GM12875 (cell line): Measurements from ENCODE around the gene CALHM6.

Source experiments
- H3K4me3 ChIP-seq: one replicate; pipeline ENCODE4 v1.5.1; 2011; ENCODE audit warnings: low read depth, low read length, control low read depth
- CTCF ChIP-seq: IDR thresholded peaks from 2 replicates; pipeline ENCODE4 v1.5.1; 2011; ENCODE audit warnings: low read depth, mild to moderate bottlenecking, control low read depth, inconsistent platforms, low read length, moderate library complexity, borderline replicate concordance; ENCODE audit not compliant: insufficient read depth

CALHM6 gene

GRCh38 chr6:116463301-116463700 lies 2.1 kb downstream of the CALHM6 start:
- TF ChIP-seq CTCF: no peak
- no peak overlapping the region for H3K4me3 ChIP-seq

- TF ChIP-seq CTCF: no peak
- no peak overlapping the region for H3K4me3 ChIP-seq
Measured at GRCh38 chr6:116465246-116465645, 4.1 kb downstream of the CALHM6 start.

GRCh38 chr6:116467096-116467495 lies 5.9 kb downstream of the CALHM6 start:
- TF ChIP-seq CTCF: no peak
- no peak overlapping the region for H3K4me3 ChIP-seq

- TF ChIP-seq CTCF: no peak
- no peak overlapping the region for H3K4me3 ChIP-seq
Measured at GRCh38 chr6:116467514-116467913, 6.3 kb downstream of the CALHM6 start.

GRCh38 chr6:116468293-116468692 lies 7.1 kb downstream of the CALHM6 start:
- H3K4me3 ChIP-seq: no peak overlapping the region
- no peak for TF ChIP-seq CTCF

- no peak overlapping the region for H3K4me3 ChIP-seq
- TF ChIP-seq CTCF: no peak
Measured at GRCh38 chr6:116471531-116471930, 10.4 kb downstream of the CALHM6 start.

GRCh38 chr6:116472706-116473105 lies 11.5 kb downstream of the CALHM6 start:
- no peak overlapping the region for H3K4me3 ChIP-seq
- TF ChIP-seq CTCF: no peak
